Spleen (tissue), 11 donors: Measurements from ENCODE around the gene C11orf16. TPM values are rescaled to one million over a fixed set of nuclear protein-coding genes. Genes with fewer than 3 reads are reported as not detected.
"Not testable (repeated sequence)": the region's sequence is repeated elsewhere in the genome, so short reads cannot be mapped to it uniquely, and the experiment has no call there.

Experiments used
- DNase-seq: peaks from one replicate; pipeline ENCODE4 v3.0.0-alpha.2; 2020
- H3K27ac ChIP-seq, 8 donors: fragments of 200-600 bp; sonication (generic) in 7 of 8; 1 replicate in 4 of 8; 2 replicates in 4 of 8; pipeline versions ENCODE4 v1.5.0 to v1.8.0; 2016 to 2021; ENCODE audit warnings: inconsistent platforms in 4 of 8, mild to moderate bottlenecking in 4 of 8, moderate library complexity in 1 of 8
- H3K27me3 ChIP-seq, 7 donors: fragments of 200-600 bp; sonication (generic) in 6 of 7; replicated peaks in 1 of 7; 1 replicate in 4 of 7; 2 replicates in 3 of 7; pipeline versions ENCODE4 v1.5.0 to v1.8.0; 2016 to 2021; ENCODE audit warnings: inconsistent platforms in 3 of 7, mild to moderate bottlenecking in 1 of 7
- H3K36me3 ChIP-seq, 6 donors: fragments of 200-600 bp; sonication (generic) in 5 of 6; 1 replicate in 4 of 6; 2 replicates in 2 of 6; pipeline versions ENCODE4 v1.5.0 to v1.8.0; 2016 to 2021; ENCODE audit warnings: inconsistent platforms in 2 of 6
- H3K4me1 ChIP-seq, 6 donors: fragments of 200-600 bp; sonication (generic) in 5 of 6; 1 replicate in 3 of 6; 2 replicates in 3 of 6; pipeline versions ENCODE4 v1.5.0 to v1.8.0; 2016 to 2021; ENCODE audit warnings: inconsistent platforms in 3 of 6
- H3K4me3 ChIP-seq, 8 donors: fragments of 200-600 bp; sonication (generic) in 7 of 8; 1 replicate in 4 of 8; 2 replicates in 4 of 8; pipeline versions ENCODE4 v1.5.0 to v1.8.0; 2016 to 2021; ENCODE audit warnings: inconsistent platforms in 4 of 8, mild to moderate bottlenecking in 4 of 8, moderate library complexity in 2 of 8
- H3K9me3 ChIP-seq, 8 donors: fragments of 200-600 bp; sonication (generic) in 7 of 8; 1 replicate in 4 of 8; 2 replicates in 4 of 8; pipeline versions ENCODE4 v1.5.0 to v1.8.0; 2016 to 2021; ENCODE audit warnings: inconsistent platforms in 4 of 8
- POLR2A ChIP-seq, 3 donors: fragments of 450-650 bp; IDR thresholded peaks; one replicate each; pipeline ENCODE4 v1.5.1; 2017; ENCODE audit warnings: antibody characterized with exemption in 3 of 3, mild to moderate bottlenecking in 1 of 3
- POLR2AphosphoS5 ChIP-seq, 3 donors: sonication (generic); formaldehyde crosslinking; IDR thresholded peaks; one replicate each; pipeline ENCODE4 v1.5.1; 2017; ENCODE audit warnings: antibody characterized with exemption in 3 of 3
- WGBS, 5 donors: extraction: QIAGEN DNeasy Blood & Tissue Kit in 3 of 5; methylation state at CpG; one replicate each; pipeline versions ENCODE4 v1.1.5 to v1.1.7; 2013 to 2018; 5-methylcytosine and 5-hydroxymethylcytosine counted together
- intact Hi-C: fragments of 100-400 bp; cut with DNase I; formaldehyde crosslinking; loops from one replicate; pipeline ENCODE4 v1.15.0; 2023; ENCODE audit warnings: low total_unique reads
- polyA plus RNA-seq, 3 donors: library from polyadenylated mRNA; stranded (reverse); fragments of 200-250 nt; gene quantifications; one replicate each; pipeline ENCODE4 v1.2.1, GENCODE V29; 2013
- total RNA-seq, 7 donors: library from RNA; depleted of rRNA in 3 of 7; stranded (reverse); fragments of >200 nt in 3 of 7; fragmentation: NEBNext Ultra II Directional in 4 of 7; extraction: Animal tissue kit (Norgen Biotek cat#: 25700) in 4 of 7; gene quantifications; one replicate each; pipeline versions ENCODE4 v1.1.0 to v1.2.1, GENCODE V29; 2016 to 2021
- TF ChIP-seq, protein P1 (sequence below), 11 experiments: fragments of 200-600 bp in 7 of 11; fragments of 450-650 bp in 4 of 11; sonication (generic) in 4 of 11; IDR thresholded peaks in 8 of 11; conservative IDR thresholded peaks in 3 of 11; 1 replicate in 7 of 11; 2 replicates in 4 of 11; pipeline versions ENCODE4 v1.4.0 to v1.8.0; 2016 to 2021; ENCODE audit warnings: antibody characterized with exemption in 11 of 11, inconsistent platforms in 4 of 11, mild to moderate bottlenecking in 1 of 11
- donor health status: healthy with polysubstance abuse.
- donor health status: DM: no; HTN: no; CAD: no; lungs with moderate emphysema.
- donor health status: DM: no; HTN: no; CAD: no.
- donor health status: Bipolar disorder and iron deficiency.
- donor health status: healthy.
- donor health status: DM: no; HTN: no; CAD: no.
- donor health status: DM: yes; HTN: yes; CAD: no.

The C11orf16 gene
- total and polyA plus RNA-seq, 10 donors, result not detected

DNA sequence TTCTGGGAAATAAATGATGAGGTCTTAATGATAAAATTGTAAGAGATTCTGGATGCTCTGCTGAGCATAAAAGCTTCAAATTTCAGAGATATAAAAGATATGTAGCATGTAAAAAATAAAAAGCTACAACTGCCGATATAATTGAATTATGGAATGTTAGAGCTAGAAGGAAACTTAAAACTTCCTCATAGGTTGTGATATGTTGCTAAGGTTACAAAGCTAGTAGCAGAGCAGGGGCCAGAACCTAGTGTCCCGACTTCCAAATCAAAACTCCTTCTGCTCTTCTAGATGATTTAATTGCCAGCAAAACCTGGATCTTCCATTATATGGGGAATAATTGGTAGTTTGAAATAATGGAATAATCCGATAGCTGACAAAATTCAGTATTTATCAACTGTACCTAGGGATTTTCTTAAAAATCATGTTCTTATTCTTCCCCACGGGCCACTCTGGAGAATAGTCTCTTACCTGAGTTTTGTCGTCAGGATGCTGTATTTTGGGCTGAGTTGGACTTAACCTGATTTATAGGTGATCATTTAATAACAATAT, 9.8 kb upstream of the C11orf16 start, which contains the start of gene ASCL3:
TSS of gene ASCL3 (minus strand) at position 499 of the 549 bp plus-strand sequence. CDS start 4,855 bp downstream, outside the sequence.
- no peak for DNase-seq
- peaks cover 0 to 10% (median 3%) of the 10 kb centered on the region in 6 donors for H3K4me1 ChIP-seq
- intact Hi-C loops, result no loop called here
- WGBS, 5 donors, result 69 to 87% (median 80%) methylated on average over 5 of the region's 5 CpGs
- H3K4me3 ChIP-seq, result no peak within 1 kb of the TSS
- TF ChIP-seq POLR2AphosphoS5 (IDR thresholded peaks at IDR 0.05) (no peak), POLR2A (IDR thresholded peaks at IDR 0.05) (no peak)
- TF ChIP-seq, protein P1, sequence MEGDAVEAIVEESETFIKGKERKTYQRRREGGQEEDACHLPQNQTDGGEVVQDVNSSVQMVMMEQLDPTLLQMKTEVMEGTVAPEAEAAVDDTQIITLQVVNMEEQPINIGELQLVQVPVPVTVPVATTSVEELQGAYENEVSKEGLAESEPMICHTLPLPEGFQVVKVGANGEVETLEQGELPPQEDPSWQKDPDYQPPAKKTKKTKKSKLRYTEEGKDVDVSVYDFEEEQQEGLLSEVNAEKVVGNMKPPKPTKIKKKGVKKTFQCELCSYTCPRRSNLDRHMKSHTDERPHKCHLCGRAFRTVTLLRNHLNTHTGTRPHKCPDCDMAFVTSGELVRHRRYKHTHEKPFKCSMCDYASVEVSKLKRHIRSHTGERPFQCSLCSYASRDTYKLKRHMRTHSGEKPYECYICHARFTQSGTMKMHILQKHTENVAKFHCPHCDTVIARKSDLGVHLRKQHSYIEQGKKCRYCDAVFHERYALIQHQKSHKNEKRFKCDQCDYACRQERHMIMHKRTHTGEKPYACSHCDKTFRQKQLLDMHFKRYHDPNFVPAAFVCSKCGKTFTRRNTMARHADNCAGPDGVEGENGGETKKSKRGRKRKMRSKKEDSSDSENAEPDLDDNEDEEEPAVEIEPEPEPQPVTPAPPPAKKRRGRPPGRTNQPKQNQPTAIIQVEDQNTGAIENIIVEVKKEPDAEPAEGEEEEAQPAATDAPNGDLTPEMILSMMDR (IDR thresholded peaks at IDR 0.05 in 8 of 11, conservative IDR thresholded peaks at IDR 0.05 in 3 of 11), result no peak
- no peaks in the 10 kb centered on the region for H3K27me3 ChIP-seq
- no peaks in the 10 kb centered on the region for H3K9me3 ChIP-seq
- peaks cover 0 to 16% (median 9%) of the 10 kb centered on the region in 6 donors for H3K36me3 ChIP-seq
- peak within 1 kb of the TSS in 7 of 8 donors; percentile 6 to 80 (median 69) for H3K27ac ChIP-seq

DNA sequence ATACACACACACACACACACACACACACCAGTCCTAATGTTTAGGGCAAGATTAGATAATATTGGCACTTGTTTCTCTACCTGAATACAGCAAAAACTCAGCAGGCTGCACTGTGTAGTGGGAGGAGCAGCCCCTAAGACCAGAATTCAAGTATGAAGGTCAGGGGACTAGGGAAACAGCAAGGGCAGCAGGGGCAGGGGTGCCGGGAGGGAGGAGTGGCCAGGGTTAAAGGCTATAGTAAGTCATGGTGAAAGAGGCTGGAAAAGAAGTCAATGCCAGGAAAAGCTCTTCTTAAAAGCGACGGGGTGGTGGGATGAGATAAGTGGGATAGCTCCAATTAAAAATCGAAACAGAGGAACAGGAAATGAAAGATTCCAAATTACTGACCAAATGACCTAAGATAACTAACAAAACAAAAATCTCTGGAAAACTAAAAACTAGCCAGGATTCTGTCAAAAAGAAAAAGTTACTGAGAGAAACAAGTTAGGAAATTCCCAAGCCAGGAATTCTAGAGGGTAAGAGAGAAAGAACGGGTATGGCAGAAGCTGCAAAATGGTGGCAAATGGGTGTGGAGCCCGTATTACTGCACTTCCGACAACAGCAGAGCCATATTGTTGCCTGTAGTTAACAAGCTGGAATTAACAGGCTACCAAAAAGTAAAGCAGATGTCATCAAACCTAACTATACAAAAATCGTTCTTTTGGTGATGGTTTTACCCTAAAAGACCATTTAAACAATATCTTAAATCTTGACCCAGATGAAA, 8.8 kb upstream of the C11orf16 start:
- no peaks in the 10 kb centered on the region for H3K9me3 ChIP-seq
- TF ChIP-seq POLR2A (IDR thresholded peaks at IDR 0.05), result no peak
- TF ChIP-seq POLR2AphosphoS5 (IDR thresholded peaks at IDR 0.05), result peak in 1 of 3 donors; percentile 42
- TF ChIP-seq, protein P1 (IDR thresholded peaks at IDR 0.05 in 8 of 11, conservative IDR thresholded peaks at IDR 0.05 in 3 of 11), result no peak
- 61 to 77% (median 64%) methylated on average over 8 of the region's 8 CpGs for WGBS, 5 donors
- DNase-seq, result no peak
- intact Hi-C loops, result no loop called here
- peaks cover 0 to 5% (median 0%) of the 10 kb centered on the region in 6 donors for H3K36me3 ChIP-seq
- no peaks in the 10 kb centered on the region for H3K27me3 ChIP-seq
- peaks cover 0 to 10% (median 3%) of the 10 kb centered on the region in 6 donors for H3K4me1 ChIP-seq
- no peak overlapping the region for H3K4me3 ChIP-seq
- peak overlapping the region in 7 of 8 donors; percentile 6 to 80 (median 69) for H3K27ac ChIP-seq

DNA sequence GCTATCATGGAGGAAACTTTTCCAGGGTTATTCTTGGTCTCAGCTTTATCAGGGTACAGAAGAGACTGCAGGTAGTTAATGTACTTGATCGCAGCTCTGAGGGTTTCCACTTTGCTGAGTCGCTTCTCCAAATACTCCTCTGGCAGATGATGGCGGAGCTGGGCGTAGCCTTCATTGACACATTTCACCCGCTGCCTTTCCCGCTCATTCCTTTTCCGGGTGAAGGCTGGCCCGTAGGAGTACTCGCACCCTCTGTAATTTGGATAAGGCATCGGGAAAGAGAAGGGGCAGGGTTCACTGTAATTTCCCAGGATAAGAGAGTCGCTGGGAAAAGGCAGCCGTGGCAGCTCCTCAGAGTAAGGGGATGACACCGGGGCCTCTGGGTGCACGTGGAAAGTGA, 4.9 kb upstream of the C11orf16 start:
- Histone ChIP-seq H3K27me3 (no peaks in the 10 kb centered on the region), H3K27ac (no peak overlapping the region), H3K36me3 (no peaks in the 10 kb centered on the region), H3K4me3 (no peak overlapping the region), H3K4me1 (peaks cover 0 to 10% (median 3%) of the 10 kb centered on the region in 6 donors), H3K9me3 (no peaks in the 10 kb centered on the region)
- WGBS, 5 donors, result 85 to 95% (median 88%) methylated on average over 13 to 14 of the region's 14 CpGs
- no peak for DNase-seq
- TF ChIP-seq POLR2AphosphoS5 (IDR thresholded peaks at IDR 0.05) (no peak), POLR2A (IDR thresholded peaks at IDR 0.05) (no peak)
- TF ChIP-seq, protein P1 (IDR thresholded peaks at IDR 0.05 in 8 of 11, conservative IDR thresholded peaks at IDR 0.05 in 3 of 11), result no peak
- intact Hi-C loops, result no loop called here

DNA sequence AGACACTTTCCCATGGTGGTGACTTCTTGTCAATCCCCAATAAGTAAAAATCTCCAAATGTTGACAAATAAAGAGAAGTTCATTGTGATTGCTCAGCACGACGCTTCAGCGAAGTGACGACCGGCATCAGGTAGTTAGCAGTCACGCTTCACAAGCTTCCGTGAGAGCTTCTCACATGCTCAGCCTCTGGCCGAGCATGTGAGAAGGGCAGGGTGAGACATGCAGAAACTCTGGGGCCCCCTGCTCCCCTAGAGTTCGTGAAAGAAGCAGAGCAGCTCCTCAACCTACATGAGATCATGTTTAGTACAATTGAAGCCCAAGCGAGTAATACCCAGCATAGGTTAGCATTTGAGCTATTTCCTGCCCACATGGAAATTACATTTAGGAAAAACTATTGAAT, 4.4 kb upstream of the C11orf16 start:
- 84 to 93% (median 88%) methylated on average over 10 of the region's 10 CpGs for WGBS, 5 donors
- H3K36me3 ChIP-seq, result no peaks in the 10 kb centered on the region
- H3K9me3 ChIP-seq, result no peaks in the 10 kb centered on the region
- no peak overlapping the region for H3K27ac ChIP-seq
- no peaks in the 10 kb centered on the region for H3K27me3 ChIP-seq
- intact Hi-C loops, result no loop called here
- H3K4me1 ChIP-seq, result peaks cover 0 to 10% (median 3%) of the 10 kb centered on the region in 6 donors
- no peak for DNase-seq
- H3K4me3 ChIP-seq, result no peak overlapping the region
- TF ChIP-seq, protein P1 (IDR thresholded peaks at IDR 0.05 in 8 of 11, conservative IDR thresholded peaks at IDR 0.05 in 3 of 11), result no peak
- TF ChIP-seq POLR2AphosphoS5 (IDR thresholded peaks at IDR 0.05) (no peak), POLR2A (IDR thresholded peaks at IDR 0.05) (no peak)

DNA sequence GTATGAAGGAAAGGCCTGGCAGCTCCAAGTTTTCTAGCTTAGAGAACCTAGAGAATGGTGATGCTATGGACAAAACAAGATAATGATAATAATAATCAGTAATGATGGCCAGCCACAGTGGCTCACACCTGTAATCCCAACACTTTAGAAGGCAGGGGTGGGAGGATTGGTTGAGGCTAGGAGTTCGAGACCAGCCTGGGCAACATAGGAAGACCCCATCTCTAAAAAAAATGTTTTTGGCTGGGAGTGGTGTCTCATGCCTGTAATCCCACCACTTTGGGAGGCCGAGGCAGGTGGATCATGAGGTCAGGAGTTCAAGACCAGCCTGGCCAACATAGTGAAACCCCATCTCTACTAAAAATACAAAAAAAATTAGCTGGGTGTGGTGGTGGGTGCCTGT, 3.0 kb upstream of the C11orf16 start:
- H3K27ac ChIP-seq, H3K27me3 ChIP-seq, H3K9me3 ChIP-seq, intact Hi-C loops, H3K36me3 ChIP-seq, H3K4me3 ChIP-seq, H3K4me1 ChIP-seq, DNase-seq: not testable (repeated sequence)
- WGBS, 5 donors, result 81 to 100% (median 85%) methylated on average over 2 of the region's 2 CpGs
